Karpas-422 (cell line): ENCODE data around the gene TRIOBP. TPM values are rescaled to one million over a fixed set of nuclear protein-coding genes. Genes with fewer than 3 reads are reported as not detected.
A peak's percentile ranks its signal among the peaks of the same experiment; 100 is the strongest.

Experiments
- DNase-seq: peaks from one replicate; pipeline ENCODE4 v3.0.0-alpha.2; 2015
- H2AFZ ChIP-seq: fragments of 200-600 bp; sonication (generic); 2 replicates; pipeline ENCODE4 v1.6.1; 2014; ENCODE audit warnings: antibody characterized with exemption, low read length, mixed read lengths
- H3K27ac ChIP-seq: fragments of 200-600 bp; sonication (generic); 2 replicates; pipeline ENCODE4 v1.5.1; 2014; ENCODE audit warnings: mild to moderate bottlenecking, low read length, moderate library complexity
- H3K27me3 ChIP-seq: fragments of 200-600 bp; sonication (generic); 2 replicates; pipeline ENCODE4 v1.6.1; 2014; ENCODE audit warnings: low read length, mixed read lengths
- H3K36me3 ChIP-seq: fragments of 200-600 bp; sonication (generic); 2 replicates; pipeline ENCODE4 v1.6.1; 2014; ENCODE audit warnings: low read length, mixed read lengths; ENCODE audit not compliant: insufficient read depth
- H3K4me1 ChIP-seq: fragments of 200-600 bp; sonication (generic); 2 replicates; pipeline ENCODE4 v1.6.1; 2014; ENCODE audit warnings: mild to moderate bottlenecking, low read length, mixed read lengths
- H3K4me2 ChIP-seq: fragments of 200-600 bp; sonication (generic); 2 replicates; pipeline ENCODE4 v1.6.1; 2014; ENCODE audit warnings: low read length, low read depth, mild to moderate bottlenecking; ENCODE audit not compliant: poor library complexity, severe bottlenecking
- H3K4me3 ChIP-seq: fragments of 200-600 bp; sonication (generic); 2 replicates; pipeline ENCODE4 v1.5.1; 2014; ENCODE audit warnings: mild to moderate bottlenecking, antibody characterized with exemption, low read length, mixed read lengths
- H3K79me2 ChIP-seq: fragments of 200-600 bp; sonication (generic); 2 replicates; pipeline ENCODE4 v1.6.1; 2014; ENCODE audit warnings: mild to moderate bottlenecking, low read length, mixed read lengths
- H3K9ac ChIP-seq: fragments of 200-600 bp; sonication (generic); 2 replicates; pipeline ENCODE4 v1.6.0; 2014; ENCODE audit warnings: low read length
- H3K9me2 ChIP-seq: fragments of 200-600 bp; sonication (generic), shearing (Covaris generic); replicated peaks from 2 replicates; pipeline ENCODE4 v1.6.0; 2014; ENCODE audit warnings: mild to moderate bottlenecking, low read length, moderate library complexity; ENCODE audit not compliant: insufficient read depth
- H3K9me3 ChIP-seq: fragments of 300-700, 200-600 bp; sonication (generic); 2 replicates; pipeline ENCODE4 v1.6.1; 2014; ENCODE audit warnings: low read length, mixed read lengths
- H4K20me1 ChIP-seq: fragments of 200-600 bp; sonication (generic); 2 replicates; pipeline ENCODE4 v1.6.1; 2014; ENCODE audit warnings: mild to moderate bottlenecking, antibody characterized with exemption, low read length, low read depth; ENCODE audit not compliant: insufficient read depth
- total RNA-seq: library from RNA; depleted of rRNA; stranded (reverse); fragments of >200 nt; shearing (Covaris generic); gene quantifications from 2 replicates; pipeline ENCODE4 v1.2.3, GENCODE V29; 2014; ENCODE audit warnings: low replicate concordance

The TRIOBP gene
- total RNA-seq, 1 experiment from 2014 or later = 14.6 TPM

- Histone ChIP-seq H2AFZ (no peak overlapping the region), H4K20me1 (no peaks in the 10 kb centered on the region), H3K36me3 (no peaks in the 10 kb centered on the region), H3K27me3 (no peaks in the 10 kb centered on the region), H3K9me3 (no peaks in the 10 kb centered on the region), H3K27ac (no peak overlapping the region), H3K4me2 (no peak overlapping the region), H3K4me1 (peaks cover 38% of the 10 kb centered on the region), H3K9ac (no peak overlapping the region), H3K79me2 (no peaks in the 10 kb centered on the region), H3K9me2 (no peaks in the 10 kb centered on the region), H3K4me3 (no peak overlapping the region)
- no peak for DNase-seq
Measured at GRCh38 chr22:37681001-37681424, 15.8 kb upstream of the TRIOBP start.

DNA sequence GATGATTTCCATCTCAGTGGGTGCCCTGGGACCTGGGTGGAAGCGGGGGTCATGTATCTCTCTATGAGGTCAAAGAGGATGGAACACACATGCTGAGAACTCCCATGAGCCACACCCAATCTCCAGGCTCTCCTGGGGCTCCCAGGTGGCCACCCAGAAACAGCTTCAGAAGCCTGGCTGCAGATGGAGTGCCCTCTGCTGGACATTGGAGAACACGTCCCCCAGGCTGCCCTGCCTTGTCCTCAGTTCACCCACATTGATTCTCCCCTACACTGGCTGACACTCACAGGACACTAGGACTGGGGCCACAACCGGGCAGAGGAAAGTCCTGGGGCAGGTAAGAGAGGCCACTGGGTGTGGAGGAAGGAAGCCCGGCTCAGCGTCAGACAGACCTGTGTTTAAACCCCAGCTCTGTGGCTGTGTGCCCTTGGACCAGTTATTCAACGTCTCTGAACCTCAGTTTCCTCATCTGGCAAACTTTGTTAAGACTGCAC is 15.2 kb upstream of the TRIOBP start:
- H3K4me1 ChIP-seq = peaks cover 33% of the 10 kb centered on the region
- no peak overlapping the region for H2AFZ ChIP-seq
- H3K36me3 ChIP-seq = no peaks in the 10 kb centered on the region
- no peak overlapping the region for H3K4me2 ChIP-seq
- no peak overlapping the region for H3K4me3 ChIP-seq
- no peaks in the 10 kb centered on the region for H3K9me2 ChIP-seq
- DNase-seq = peak; percentile 92
- no peaks in the 10 kb centered on the region for H3K9me3 ChIP-seq
- H3K27me3 ChIP-seq = no peaks in the 10 kb centered on the region
- H3K79me2 ChIP-seq = peaks cover 2% of the 10 kb centered on the region
- H3K27ac ChIP-seq = no peak overlapping the region
- H3K9ac ChIP-seq = no peak overlapping the region
- H4K20me1 ChIP-seq = no peaks in the 10 kb centered on the region

- H4K20me1 ChIP-seq = no peaks in the 10 kb centered on the region
- no peaks in the 10 kb centered on the region for H3K9me3 ChIP-seq
- H3K27me3 ChIP-seq = no peaks in the 10 kb centered on the region
- H2AFZ ChIP-seq = peak overlapping the region; percentile 35; the same call in 1 of the 2 replicates
- H3K36me3 ChIP-seq = no peaks in the 10 kb centered on the region; the same call in 1 of the 2 replicates
- no peaks in the 10 kb centered on the region for H3K9me2 ChIP-seq
- H3K4me3 ChIP-seq = peak overlapping the region; percentile 92
- peaks cover 37% of the 10 kb centered on the region for H3K4me1 ChIP-seq
- H3K27ac ChIP-seq = peak overlapping the region; percentile 87
- DNase-seq = peak; percentile 78
- peak overlapping the region; percentile 95 for H3K9ac ChIP-seq
- peak overlapping the region; percentile 83 for H3K4me2 ChIP-seq
- peaks cover 20% of the 10 kb centered on the region for H3K79me2 ChIP-seq
Measured at GRCh38 chr22:37684803-37685615, 11.8 kb upstream of the TRIOBP start.

DNA sequence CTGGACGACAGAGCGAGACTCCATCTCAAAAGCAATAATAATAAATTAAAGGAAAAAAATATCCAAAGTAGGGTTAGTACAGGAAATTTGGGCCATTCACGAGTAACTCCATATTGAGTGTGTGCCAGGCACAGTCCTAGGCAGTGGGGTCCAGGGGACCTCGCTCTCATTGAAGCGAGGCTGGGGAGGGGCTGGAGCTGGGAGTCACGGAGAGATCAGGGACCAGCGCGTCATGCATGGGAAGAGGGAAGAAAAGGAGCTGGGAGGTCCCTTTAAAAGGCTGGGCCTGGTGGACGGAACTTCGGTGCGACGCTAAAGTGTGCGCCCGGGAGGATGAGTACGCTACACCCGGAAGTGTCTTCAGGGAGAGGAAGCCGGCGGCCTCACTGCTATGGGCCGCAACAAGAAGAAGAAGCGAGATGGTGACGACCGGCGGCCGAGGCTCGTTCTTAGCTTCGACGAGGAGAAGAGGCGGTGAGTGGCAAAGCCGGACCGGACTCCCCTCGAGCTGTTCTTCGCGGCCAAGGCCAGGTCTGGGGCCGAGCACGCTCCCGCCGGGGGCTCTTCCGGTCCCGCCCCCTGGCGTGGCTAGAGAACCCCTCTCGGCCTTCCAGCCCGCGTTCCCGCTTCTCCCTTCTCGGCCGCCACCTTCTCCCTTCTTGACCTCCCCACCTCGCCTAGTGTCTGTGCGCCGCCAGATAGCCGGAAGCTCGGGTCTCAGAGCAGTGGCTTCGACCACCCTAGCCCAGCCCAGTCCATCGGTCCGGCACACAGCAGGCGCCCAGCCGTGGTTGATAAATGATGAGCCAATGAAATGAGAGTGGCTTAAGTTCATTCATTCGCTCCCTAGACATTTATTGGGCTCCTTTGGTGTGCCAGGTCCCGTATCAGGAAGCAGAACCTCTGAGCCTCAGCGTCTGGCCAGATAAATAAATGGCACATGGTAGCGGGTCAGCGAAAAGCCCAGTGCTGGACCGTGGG is 10.6 kb upstream of the TRIOBP start, which contains the start of gene NOL12:
TSS of gene NOL12 (plus strand) at position 342 of the 981 bp plus-strand sequence. CDS start at position 392, 50 bp downstream.
- peaks cover 3% of the 10 kb centered on the region; the same call in 1 of the 2 replicates for H3K36me3 ChIP-seq
- H2AFZ ChIP-seq = peak within 1 kb of the TSS; percentile 49; the same call in 1 of the 2 replicates
- peaks cover 20% of the 10 kb centered on the region for H3K79me2 ChIP-seq
- H3K9me2 ChIP-seq = no peaks in the 10 kb centered on the region
- H3K9me3 ChIP-seq = no peaks in the 10 kb centered on the region
- H4K20me1 ChIP-seq = no peaks in the 10 kb centered on the region
- H3K4me2 ChIP-seq = peak within 1 kb of the TSS; percentile 83
- H3K27ac ChIP-seq = peak within 1 kb of the TSS; percentile 87
- H3K4me1 ChIP-seq = peaks cover 40% of the 10 kb centered on the region
- peak within 1 kb of the TSS; percentile 92 for H3K4me3 ChIP-seq
- H3K27me3 ChIP-seq = no peaks in the 10 kb centered on the region
- DNase-seq = peak; percentile 94
- H3K9ac ChIP-seq = peak within 1 kb of the TSS; percentile 95

DNA sequence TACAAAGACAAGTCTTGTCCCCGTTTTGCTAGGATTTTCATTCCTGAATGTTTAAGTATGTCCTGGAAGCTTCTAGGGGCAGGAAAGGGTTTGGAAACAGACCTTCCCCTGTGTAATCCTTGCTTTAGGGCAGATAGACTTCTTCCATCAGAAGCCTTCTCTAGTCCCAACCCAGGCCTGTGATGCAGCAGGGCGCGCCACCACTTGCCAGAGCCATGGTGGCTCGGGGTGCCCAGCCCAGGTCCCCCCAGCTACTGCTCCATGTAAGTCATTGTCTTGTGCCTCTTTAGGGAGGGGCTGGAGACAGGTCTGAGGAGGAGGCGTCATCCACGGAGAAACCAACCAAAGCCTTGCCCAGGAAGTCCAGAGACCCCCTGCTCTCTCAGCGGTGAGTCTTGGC is 6.4 kb upstream of the TRIOBP start:
- Histone ChIP-seq H3K9ac (no peak overlapping the region), H3K79me2 (peaks cover 20% of the 10 kb centered on the region), H3K9me2 (no peaks in the 10 kb centered on the region), H3K36me3 (peaks cover 14% of the 10 kb centered on the region; the same call in 1 of the 2 replicates), H3K4me2 (no peak overlapping the region), H4K20me1 (no peaks in the 10 kb centered on the region), H3K9me3 (no peaks in the 10 kb centered on the region), H3K27me3 (no peaks in the 10 kb centered on the region), H3K4me3 (no peak overlapping the region), H2AFZ (no peak overlapping the region), H3K27ac (no peak overlapping the region), H3K4me1 (peaks cover 64% of the 10 kb centered on the region)
- DNase-seq = peak; percentile 36

- Histone ChIP-seq H3K9ac (no peak overlapping the region), H3K79me2 (peaks cover 20% of the 10 kb centered on the region), H3K36me3 (peaks cover 14% of the 10 kb centered on the region; the same call in 1 of the 2 replicates), H3K9me2 (no peaks in the 10 kb centered on the region), H2AFZ (no peak overlapping the region), H3K27ac (0 out of 2 replicates have a peak overlapping the region, but pooled peaks have one; percentile 95), H4K20me1 (no peaks in the 10 kb centered on the region), H3K4me3 (no peak overlapping the region), H3K4me2 (no peak overlapping the region), H3K4me1 (peaks cover 64% of the 10 kb centered on the region), H3K9me3 (no peaks in the 10 kb centered on the region), H3K27me3 (no peaks in the 10 kb centered on the region)
- peak; percentile 37 for DNase-seq
Measured at GRCh38 chr22:37690901-37691504, 5.8 kb upstream of the TRIOBP start.

- H3K36me3 ChIP-seq = peaks cover 14% of the 10 kb centered on the region; the same call in 1 of the 2 replicates
- no peaks in the 10 kb centered on the region for H3K9me2 ChIP-seq
- H3K79me2 ChIP-seq = peaks cover 13% of the 10 kb centered on the region
- no peak overlapping the region for H2AFZ ChIP-seq
- peak overlapping the region; percentile 66 for H3K9ac ChIP-seq
- H3K27me3 ChIP-seq = no peaks in the 10 kb centered on the region
- peaks cover 72% of the 10 kb centered on the region for H3K4me1 ChIP-seq
- peak; percentile 92 for DNase-seq
- H4K20me1 ChIP-seq = no peaks in the 10 kb centered on the region
- H3K27ac ChIP-seq = peak overlapping the region; percentile 95
- peak overlapping the region; percentile 72 for H3K4me2 ChIP-seq
- peak overlapping the region; percentile 7; the same call in 1 of the 2 replicates for H3K4me3 ChIP-seq
- no peaks in the 10 kb centered on the region for H3K9me3 ChIP-seq
Measured at GRCh38 chr22:37692627-37693285, 4.1 kb upstream of the TRIOBP start.
